ENCODE data around the gene CALR3. TPM values are rescaled to one million over a fixed set of nuclear protein-coding genes. Genes with fewer than 3 reads are reported as not detected.

The CALR3 gene
- total and polyA plus RNA-seq, 2 of the 13 experiments (the other 11 are each of a cell fraction or from before 2014, with no cell fraction given), result not detected

DNA sequence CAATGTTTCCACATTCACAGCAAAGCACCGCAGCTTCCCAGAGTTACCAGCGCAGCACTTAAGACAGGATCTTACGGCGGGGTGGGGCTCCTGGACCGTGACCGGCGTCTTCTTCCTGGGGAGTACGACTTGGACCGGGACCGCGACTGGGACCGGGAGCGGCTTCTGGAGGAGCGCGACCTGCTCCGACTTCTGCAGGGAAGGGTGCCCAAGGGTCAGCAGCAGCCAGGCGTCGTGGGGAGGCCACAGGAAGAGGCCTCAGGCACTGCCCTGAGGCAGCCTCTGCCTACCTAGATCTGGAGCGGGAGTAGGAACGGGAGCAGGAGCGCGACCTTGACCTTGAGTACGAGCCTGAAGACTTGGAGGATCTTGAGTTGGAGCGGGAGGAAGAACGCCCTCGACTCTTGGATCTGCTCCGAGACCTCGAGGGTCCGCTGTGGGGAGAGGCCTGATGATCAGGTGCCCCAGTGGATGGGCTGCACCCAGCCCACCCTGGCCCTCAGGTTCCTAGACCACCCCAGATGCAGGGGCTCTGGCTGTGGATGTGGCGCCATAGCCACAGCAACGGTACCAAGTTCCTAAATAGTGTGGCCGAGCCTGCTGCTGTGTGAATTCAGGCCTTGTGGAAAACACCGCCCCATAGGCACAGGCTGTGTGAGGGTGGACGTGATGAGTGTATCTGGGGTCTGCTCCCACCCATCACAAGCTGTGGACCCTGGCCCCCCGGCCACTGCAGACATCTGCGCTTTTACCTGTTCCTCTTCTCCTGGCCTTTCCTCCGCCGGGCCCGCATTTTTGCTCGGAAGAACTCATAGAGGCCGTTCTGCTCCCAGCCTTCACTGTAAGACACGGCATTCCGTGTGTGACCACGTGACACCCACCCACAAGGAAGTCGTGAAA lies 24.4 kb upstream of the CALR3 start:
- H3K36me3 ChIP-seq (replicated peaks in 1 of 2; ENCODE audit: control insufficient read depth in 1 of 2, insufficient read depth in 2 of 2, low read length in 2 of 2), result peaks cover 47 to 85% of the 10 kb centered on the region in 2 experiments

DNA sequence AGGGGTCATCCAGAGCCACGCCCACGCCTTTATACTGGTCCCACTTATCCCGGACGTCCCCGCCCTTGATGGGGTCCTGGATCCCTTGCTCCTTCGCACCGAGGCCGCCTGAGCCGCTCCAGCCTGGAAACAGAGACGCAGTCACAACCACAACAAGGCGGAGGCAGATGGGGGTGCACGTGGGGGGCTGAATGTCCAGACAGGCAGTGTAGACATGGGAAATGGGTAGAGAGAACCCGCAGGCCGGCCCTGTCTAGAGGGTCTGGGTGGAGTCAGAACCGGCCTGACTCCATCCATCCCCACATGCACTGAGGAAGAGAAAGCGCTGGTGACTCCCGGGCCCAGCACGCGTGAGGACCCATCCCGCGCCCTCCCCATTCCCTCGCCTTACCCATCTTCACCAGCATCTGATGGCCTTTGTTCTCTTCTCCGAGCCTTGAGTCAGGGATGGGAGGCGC lies 23.3 kb upstream of the CALR3 start:
- CTCF ChIA-PET (ENCODE audit: low intra/inter-chr PET ratio, low total read pairs), result no interaction called here
- H3K4me1 ChIP-seq (ENCODE audit: insufficient read depth, low read length), result no peaks in the 10 kb centered on the region
- WGBS (ENCODE audit: low lambda C conversion rate), result 97% methylated on average over 23 of the region's 24 CpGs
- POLR2A ChIA-PET, result no interaction called here
- no peaks in the 10 kb centered on the region; a peak in 1 of 5 replicates for H3K27me3 ChIP-seq (ENCODE audit: control insufficient read depth in 1 of 2, insufficient read depth in 2 of 2, low read length in 2 of 2)
- H3K4me2 ChIP-seq (ENCODE audit: low read depth, low read length), result no peak overlapping the region
- no peaks in the 10 kb centered on the region for H3K9me3 ChIP-seq (ENCODE audit: low read length)
- no peak overlapping the region for H3K4me3 ChIP-seq (replicated peaks in 1 of 3; ENCODE audit: insufficient read depth in 1 of 3, low read depth in 2 of 3, low read length in 3 of 3)
- FAIRE-seq (no peak), ATAC-seq (no peak), DNase-seq (ENCODE audit: low spot score) (no peak)
- no peaks in the 10 kb centered on the region for H3K79me2 ChIP-seq (ENCODE audit: insufficient read depth, low read length)
- H3K9ac ChIP-seq (ENCODE audit: insufficient read depth, low read depth, low read length), result no peak overlapping the region
- no TSS peak for BruUV-seq (replicated peaks)
- H2AFZ ChIP-seq (ENCODE audit: low read length), result no peak overlapping the region
- no peak for TF ChIP-seq ZNF562 (CRISPR knock-in tag; IDR thresholded peaks at IDR 0.05; ENCODE audit: borderline replicate concordance)
- TF ChIP-seq HNRNPL (IDR thresholded peaks at IDR 0.05; ENCODE audit: low read depth, low read length), result 0 out of 2 replicates have a peak, but pooled peaks have one; percentile 9
- peak; percentile 67 for TF ChIP-seq AGO2 (optimal IDR thresholded peaks at IDR 0.05; ENCODE audit: low read depth, low read length)
- no peak for TF ChIP-seq GABPB1 (CRISPR knock-in tag; IDR thresholded peaks at IDR 0.05)
- TF ChIP-seq ZNF317 (CRISPR knock-in tag; IDR thresholded peaks at IDR 0.05), result no peak
- TF ChIP-seq SOX6 (IDR thresholded peaks at IDR 0.05), result no peak
- no peak for TF ChIP-seq SOX6 (CRISPR knock-in tag; IDR thresholded peaks at IDR 0.05)
- TF ChIP-seq ZFP90 (CRISPR knock-in tag; IDR thresholded peaks at IDR 0.05; ENCODE audit: borderline replicate concordance), result no peak
- TF ChIP-seq POLR2G (IDR thresholded peaks at IDR 0.05; ENCODE audit: low read depth, low read length), result peak; percentile 28; the same call in 1 of the 2 replicates
- 0 out of 2 replicates have a peak, but pooled peaks have one; percentile 6 for TF ChIP-seq RBFOX2 (IDR thresholded peaks at IDR 0.05; ENCODE audit: low read depth, low read length)
- TF ChIP-seq ZNF788 (CRISPR knock-in tag; IDR thresholded peaks at IDR 0.05; ENCODE audit: borderline replicate concordance), result no peak
- TF ChIP-seq POLR2A (IDR thresholded peaks at IDR 0.05; ENCODE audit: insufficient read depth in 1 of 2, low read depth in 2 of 2, low read length in 2 of 2), result peak in 1 of 2 experiments; percentile 21; a peak in 1 of 4 replicates
- TF ChIP-seq, protein P1, sequence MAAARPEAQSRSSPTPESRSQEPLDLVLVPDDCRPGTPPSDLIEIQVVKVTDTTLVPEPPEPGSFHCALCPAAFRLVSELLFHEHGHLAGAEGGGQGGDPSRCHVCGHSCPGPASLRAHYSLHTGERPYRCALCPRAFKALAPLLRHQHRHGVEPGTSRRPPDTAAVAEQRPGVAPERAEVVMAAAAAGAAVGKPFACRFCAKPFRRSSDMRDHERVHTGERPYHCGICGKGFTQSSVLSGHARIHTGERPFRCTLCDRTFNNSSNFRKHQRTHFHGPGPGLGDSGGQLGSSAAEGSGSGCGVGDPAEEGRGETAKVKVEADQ (CRISPR knock-in tag; IDR thresholded peaks at IDR 0.05; ENCODE audit: borderline replicate concordance), result no peak
- no peak for TF ChIP-seq ZFYVE20 (CRISPR knock-in tag; IDR thresholded peaks at IDR 0.05; ENCODE audit: borderline replicate concordance, low read depth)
- intact Hi-C loops (cut with micrococcal nuclease; ENCODE audit: unreplicated experiment), result no loop called here
- H3K27ac ChIP-seq (ENCODE audit: extremely low read length, insufficient read depth, low read length), result no peak overlapping the region
- in situ Hi-C loops (cut with HindIII; ENCODE audit: extremely low pct_ligation_motif_present, low pct_unique_long_range_greater_than_20kb), result no loop called here
- peaks cover 40 to 85% of the 10 kb centered on the region in 2 experiments for H3K36me3 ChIP-seq (replicated peaks in 1 of 2; ENCODE audit: control insufficient read depth in 1 of 2, insufficient read depth in 2 of 2, low read length in 2 of 2)
- H4K20me1 ChIP-seq (ENCODE audit: insufficient read depth, low read length), result no peaks in the 10 kb centered on the region

More for the DNA sequence above, 24.4 kb upstream of the CALR3 start:
- in situ Hi-C loops (cut with HindIII; ENCODE audit: extremely low pct_ligation_motif_present, low pct_unique_long_range_greater_than_20kb) (no loop called here), intact Hi-C loops (cut with micrococcal nuclease; ENCODE audit: unreplicated experiment) (no loop called here)
- BruUV-seq (replicated peaks), result no TSS peak
- no peak overlapping the region for H3K27ac ChIP-seq (ENCODE audit: extremely low read length, insufficient read depth, low read length)
- no peaks in the 10 kb centered on the region for H3K9me3 ChIP-seq (ENCODE audit: low read length)
- DNase-seq (ENCODE audit: low spot score), result no peak
- FAIRE-seq, result no peak
- H3K4me2 ChIP-seq (ENCODE audit: low read depth, low read length), result no peak overlapping the region
- CTCF ChIA-PET (ENCODE audit: low intra/inter-chr PET ratio, low total read pairs), result no interaction called here
- H3K4me1 ChIP-seq (ENCODE audit: insufficient read depth, low read length), result no peaks in the 10 kb centered on the region
- no peak overlapping the region for H3K4me3 ChIP-seq (replicated peaks in 1 of 3; ENCODE audit: insufficient read depth in 1 of 3, low read depth in 2 of 3, low read length in 3 of 3)
- POLR2A ChIA-PET, result no interaction called here
- 98% methylated on average over 41 of the region's 45 CpGs for WGBS (ENCODE audit: low lambda C conversion rate)
- no peaks in the 10 kb centered on the region; a peak in 1 of 5 replicates for H3K27me3 ChIP-seq (ENCODE audit: control insufficient read depth in 1 of 2, insufficient read depth in 2 of 2, low read length in 2 of 2)
- no peaks in the 10 kb centered on the region for H3K79me2 ChIP-seq (ENCODE audit: insufficient read depth, low read length)
- H4K20me1 ChIP-seq (ENCODE audit: insufficient read depth, low read length), result no peaks in the 10 kb centered on the region
- H2AFZ ChIP-seq (ENCODE audit: low read length), result no peak overlapping the region
- TF ChIP-seq AGO2 (optimal IDR thresholded peaks at IDR 0.05; ENCODE audit: low read depth, low read length), result peak; percentile 78
- peak; percentile 48; the same call in 1 of the 2 replicates for TF ChIP-seq RBFOX2 (IDR thresholded peaks at IDR 0.05; ENCODE audit: low read depth, low read length)
- TF ChIP-seq RBM22 (optimal IDR thresholded peaks at IDR 0.05; ENCODE audit: low read length), result peak; percentile 10
- no peak for TF ChIP-seq TCF7 (IDR thresholded peaks at IDR 0.05; ENCODE audit: low read depth)
- TF ChIP-seq POLR2A (IDR thresholded peaks at IDR 0.05; ENCODE audit: insufficient read depth in 1 of 2, low read depth in 2 of 2, low read length in 2 of 2), result peak; percentile 22 to 30; a peak in 1 of 4 replicates
- H3K9ac ChIP-seq (ENCODE audit: insufficient read depth, low read depth, low read length), result no peak overlapping the region
- no peak for ATAC-seq
